GM18499 (cell line): ENCODE results near the gene GKN2.
"Not testable (repeated sequence)": the region's sequence is repeated elsewhere in the genome, so short reads cannot be mapped to it uniquely, and the experiment has no call there.

Experiments
- ATAC-seq: cut with Tn5 transposase; IDR thresholded peaks from one replicate; pipeline ENCODE4 v1.9.1; 2021; ENCODE audit warnings: moderate number of reproducible peaks; ENCODE audit not compliant: insufficient read depth, unreplicated experiment

GKN2 gene

DNA sequence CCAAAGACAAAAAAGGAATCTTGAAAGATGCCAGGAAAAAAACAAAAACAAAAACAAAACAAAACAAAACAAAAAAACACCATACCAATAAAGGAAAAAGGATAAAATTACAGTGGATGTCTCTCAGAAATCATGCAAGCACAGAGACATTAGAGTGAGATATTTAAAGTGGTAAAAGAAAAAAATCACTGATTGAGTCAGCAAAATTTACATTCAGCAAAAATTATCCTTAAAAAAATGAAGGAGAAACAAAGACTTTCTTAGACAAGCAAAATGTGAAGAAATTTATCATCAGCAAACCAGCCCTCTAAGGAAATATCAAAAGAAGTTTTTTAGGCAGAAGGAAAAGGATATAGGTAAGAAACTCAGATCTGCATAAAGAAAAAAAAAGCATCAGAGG is 11.6 kb upstream of the GKN2 start:
- ATAC-seq = no peak

DNA sequence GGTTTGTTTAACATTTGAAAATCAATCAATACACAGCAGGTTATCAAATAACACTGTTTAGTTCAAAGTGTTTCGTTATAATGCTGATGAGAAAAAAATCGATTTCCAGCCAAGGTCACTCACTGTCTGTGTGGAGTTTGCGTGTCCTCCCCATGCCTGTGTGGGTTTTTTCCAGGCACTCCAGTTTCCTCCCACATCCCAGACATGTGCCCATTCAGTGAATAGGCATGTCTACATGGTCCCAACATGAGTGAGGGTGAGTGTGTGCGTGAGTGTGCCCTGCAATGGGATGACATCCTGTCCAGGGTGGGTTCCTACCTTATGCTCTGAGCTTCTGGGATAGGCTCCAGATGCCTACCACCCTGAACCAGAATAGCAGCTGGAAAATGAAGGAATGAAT is 8.7 kb upstream of the GKN2 start:
- no peak for ATAC-seq

DNA sequence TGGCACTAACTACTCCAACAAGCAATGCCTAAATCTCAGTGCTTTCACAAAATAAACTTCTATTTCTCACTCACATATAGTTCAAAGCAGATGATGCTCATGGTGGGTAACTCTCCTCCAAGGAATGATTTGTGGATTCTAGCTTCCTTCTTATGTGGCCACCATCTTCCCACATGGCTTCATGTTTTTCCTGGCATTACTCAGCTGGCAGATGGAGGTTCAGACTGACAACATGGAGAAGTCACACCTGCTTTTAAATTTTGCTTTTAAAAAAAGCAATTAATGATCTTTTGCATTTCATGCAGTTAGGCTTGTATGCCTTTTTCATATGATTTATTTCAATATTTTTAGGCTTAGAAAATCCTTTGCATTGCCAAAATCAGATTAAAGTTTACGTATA is 6.3 kb upstream of the GKN2 start:
- ATAC-seq = no peak

DNA sequence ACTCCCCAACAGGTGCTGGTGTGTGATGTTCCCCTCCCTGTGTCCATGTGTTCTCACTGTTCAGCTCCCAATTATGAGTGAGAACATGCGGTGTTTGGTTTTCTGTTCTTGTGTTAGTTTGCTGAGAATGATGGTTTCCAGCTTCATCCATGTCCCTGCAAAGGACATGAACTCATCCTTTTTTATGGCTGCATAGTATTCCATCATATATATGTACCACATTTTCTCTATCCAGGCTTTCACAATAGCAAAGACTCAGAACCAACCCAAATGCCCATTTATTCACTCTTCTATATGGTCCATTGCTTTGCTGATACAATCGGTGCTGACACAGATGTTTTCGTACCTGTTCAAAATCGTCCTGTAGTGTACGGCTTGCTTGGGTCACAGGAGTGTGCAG is 2.7 kb upstream of the GKN2 start:
- ATAC-seq = not testable (repeated sequence)

DNA sequence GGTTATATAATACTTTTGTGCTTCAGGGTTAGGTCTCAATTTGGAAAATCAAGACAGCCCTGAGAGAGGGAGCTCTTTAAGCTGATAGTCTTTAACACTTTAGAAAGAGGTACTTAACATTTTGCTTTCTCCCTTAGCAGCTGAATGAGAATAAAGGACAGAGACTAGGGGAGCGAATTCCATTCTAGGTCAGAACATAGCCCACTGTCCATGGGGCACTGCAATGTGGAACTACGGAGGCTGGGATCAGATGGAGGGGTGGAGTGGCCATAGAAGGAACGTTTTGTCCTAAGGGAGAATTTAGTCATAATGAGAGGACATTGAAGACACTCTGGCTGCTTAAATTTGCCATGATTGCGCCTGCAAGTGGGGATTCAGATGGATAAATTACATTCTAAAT is 794 bp downstream of the GKN2 start:
- ATAC-seq = no peak

DNA sequence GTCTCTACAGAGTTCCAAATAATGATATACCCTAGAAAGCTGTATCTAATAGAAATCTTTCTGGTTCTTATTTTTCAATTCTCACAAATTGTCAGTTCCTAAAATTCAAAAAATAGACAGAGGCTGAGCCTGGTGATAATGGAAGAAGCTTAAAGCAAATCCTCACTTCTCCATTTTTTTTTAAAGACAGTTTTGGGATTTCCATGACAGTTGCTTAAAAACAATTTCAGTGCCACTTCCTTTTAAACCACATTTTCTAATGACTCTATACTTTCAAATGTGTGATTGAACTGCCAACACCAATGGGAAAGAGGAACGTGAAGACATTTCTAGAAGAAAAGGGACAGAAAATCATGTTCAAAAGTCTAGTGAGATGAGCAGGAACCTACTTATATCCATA is 4.0 kb downstream of the GKN2 start:
- no peak for ATAC-seq

DNA sequence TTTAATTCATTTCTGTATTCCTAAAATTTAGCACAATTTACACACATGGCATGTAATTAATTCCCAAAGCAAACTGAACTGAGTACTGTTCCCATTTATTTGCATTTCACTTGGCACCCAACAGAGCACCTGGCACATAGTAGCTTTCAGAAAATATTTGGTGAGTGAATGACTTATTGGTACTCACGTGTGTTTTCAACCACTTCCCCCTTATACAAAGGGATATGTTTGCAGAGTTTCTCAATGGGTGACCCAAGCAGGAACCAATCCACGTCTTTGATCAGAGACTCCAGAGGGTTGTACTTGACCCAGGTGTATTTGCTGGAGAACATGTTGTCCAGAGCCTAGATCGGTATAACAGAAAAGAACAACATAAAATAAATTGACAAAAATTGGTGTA is 6.6 kb downstream of the GKN2 start:
- ATAC-seq = no peak

GRCh38 chr2:68943581-68944568 is 8.8 kb downstream of the GKN2 start:
- ATAC-seq = no peak

DNA sequence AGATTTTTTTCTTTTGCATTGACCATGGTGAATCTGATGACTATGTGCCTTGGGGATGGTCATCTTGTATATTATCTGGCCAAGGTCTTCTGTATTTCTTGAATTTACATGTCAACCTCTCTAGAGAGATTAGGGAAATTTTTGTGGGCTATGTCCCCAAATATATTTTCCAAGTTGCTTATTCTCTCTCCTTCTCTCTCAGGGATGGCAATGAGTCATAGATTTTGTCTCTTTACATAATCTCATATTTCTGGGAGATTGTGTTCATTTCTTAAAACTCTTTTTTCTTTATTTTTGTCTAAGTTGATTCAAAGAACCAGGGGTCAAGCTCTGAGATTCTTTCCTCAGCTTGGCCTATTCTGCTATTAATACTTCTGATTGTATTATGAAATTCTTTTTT is 9.9 kb downstream of the GKN2 start:
- no peak for ATAC-seq

- ATAC-seq = no peak
Measured at GRCh38 chr2:68940369-68940768, 12.3 kb downstream of the GKN2 start.

DNA sequence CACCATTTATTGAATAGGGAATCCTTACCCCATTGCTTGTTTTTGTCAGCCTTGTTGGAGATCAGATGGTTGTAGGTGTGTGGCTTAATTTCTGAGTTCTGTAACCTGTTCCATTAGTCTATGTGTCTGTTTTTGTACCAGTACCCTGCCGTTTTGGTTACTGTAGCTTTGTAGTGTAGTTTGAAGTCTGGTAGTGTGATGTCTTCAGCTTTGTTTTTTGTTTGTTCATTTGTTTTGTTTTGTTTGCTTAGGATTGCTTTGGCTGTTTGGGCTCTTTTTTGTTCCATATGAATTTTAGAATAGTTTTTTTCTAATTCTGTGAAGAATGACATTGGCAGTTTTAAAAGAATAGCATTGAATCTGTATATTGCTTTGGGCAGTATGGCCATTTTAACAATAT is 12.7 kb downstream of the GKN2 start:
- no peak for ATAC-seq

DNA sequence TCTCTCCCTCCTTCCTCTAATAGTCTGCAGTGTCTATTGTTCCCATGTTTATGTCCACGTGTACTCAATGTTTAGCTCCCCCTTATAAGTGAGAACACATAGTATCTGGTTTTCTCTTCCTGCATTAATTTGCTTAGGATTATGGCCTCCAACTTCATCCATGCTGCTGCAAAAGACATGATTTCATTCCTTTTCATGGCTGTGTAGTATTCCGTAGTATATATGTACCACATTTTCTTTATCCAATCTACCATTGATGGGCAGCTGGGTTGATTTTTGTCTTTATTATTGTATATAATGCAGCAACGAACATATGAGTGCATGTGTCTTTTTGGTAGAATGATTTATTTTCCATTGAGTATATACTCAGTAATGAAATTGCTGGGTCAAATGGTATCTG is 13.8 kb downstream of the GKN2 start:
- ATAC-seq = no peak

DNA sequence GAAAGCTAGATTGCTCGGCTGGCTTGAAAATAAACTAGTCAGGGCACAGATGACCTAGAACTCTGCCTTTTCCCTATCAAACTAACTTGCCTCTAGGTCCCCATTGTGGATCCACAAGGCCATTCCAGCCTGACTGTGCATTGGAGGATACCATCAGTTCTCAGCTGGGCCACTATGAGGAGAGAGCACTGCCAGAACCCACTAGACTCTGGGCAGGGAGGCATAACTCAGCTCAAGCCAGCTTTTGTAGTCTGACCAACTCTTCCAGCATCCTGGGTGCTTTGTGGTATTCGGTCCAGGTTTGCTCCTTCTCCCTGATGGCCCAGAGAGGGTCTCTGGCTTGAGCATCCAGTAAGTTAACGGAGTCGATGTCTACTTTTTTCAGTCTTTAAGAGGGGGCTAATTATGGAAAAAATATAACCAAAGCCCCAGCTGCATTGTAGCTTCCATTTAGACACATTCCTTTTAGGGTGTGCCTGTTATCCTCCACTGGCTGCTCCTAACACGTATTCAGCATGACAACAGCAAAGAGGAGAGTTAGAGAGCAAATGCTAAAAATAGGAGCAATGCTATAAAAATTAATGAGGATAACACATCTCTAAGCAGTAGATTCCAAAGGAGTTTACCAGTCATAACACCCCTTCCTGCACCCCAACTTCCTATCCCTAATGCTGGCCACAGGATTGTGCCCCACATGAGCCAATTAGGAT is 15.2 kb downstream of the GKN2 start:
- ATAC-seq = no peak

DNA sequence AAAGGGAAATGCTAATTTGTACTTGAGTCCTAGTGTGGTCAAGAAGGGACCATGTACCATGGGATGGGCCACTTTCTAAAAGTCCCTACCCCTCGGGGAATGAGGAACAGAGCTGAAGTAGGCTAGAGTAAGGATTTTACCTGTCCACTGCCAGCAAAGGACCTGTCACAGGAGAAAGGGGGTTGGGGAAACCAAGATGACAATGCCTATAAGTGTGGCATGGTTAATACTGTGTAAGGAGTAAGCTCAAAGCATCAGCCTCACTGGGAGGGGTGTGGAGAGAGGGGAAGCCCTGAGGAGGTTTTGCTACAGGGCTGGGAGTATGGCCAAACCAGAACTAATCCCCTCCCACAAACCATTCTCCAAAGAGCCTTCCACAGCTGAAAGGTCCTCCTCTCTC is 15.8 kb downstream of the GKN2 start:
- ATAC-seq = no peak

- ATAC-seq = no peak
Measured at GRCh38 chr2:68936427-68936826, 16.3 kb downstream of the GKN2 start.

GRCh38 chr2:68935471-68935870 is 17.2 kb downstream of the GKN2 start:
- ATAC-seq = no peak

DNA sequence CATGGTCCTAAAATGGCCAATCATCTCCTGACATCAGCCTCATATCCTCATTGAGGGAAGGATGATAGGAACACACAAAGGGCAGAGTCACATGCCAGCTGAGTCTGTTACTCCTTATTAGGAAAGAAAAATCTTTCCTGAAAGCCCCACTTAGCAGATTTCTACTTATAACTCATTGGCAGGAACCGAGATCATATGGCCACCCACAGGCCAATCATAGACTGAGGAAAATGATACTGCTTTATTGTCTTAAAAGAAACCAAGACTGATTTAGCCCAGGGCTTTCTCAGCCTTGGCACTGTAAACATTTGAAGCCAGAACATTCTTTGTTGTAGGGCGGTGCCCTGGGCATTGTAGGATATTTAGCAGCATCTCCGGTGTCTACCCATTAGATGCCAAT is 18.7 kb downstream of the GKN2 start:
- ATAC-seq = no peak

DNA sequence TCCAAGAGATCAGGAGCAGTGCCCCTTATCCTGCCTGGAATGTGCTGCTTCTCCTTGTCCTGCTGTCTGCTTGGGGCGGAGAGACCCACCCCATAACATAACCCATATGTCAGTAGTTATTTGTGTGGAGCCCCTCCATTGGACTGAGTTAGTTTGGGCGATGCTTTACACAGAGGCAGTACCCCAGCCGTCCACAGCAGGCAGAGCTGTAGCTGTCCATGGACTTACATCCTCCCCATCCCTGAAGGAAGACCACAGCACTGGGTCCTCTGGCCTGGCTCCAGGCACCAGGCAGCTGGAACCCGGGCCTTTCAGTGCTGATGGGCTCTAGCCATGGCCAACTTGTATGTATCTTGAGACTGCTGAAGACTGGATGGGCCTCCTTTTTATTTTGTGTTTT is 20.3 kb downstream of the GKN2 start:
- no peak for ATAC-seq

GRCh38 chr2:68931799-68932198 is 20.9 kb downstream of the GKN2 start:
- ATAC-seq = no peak

DNA sequence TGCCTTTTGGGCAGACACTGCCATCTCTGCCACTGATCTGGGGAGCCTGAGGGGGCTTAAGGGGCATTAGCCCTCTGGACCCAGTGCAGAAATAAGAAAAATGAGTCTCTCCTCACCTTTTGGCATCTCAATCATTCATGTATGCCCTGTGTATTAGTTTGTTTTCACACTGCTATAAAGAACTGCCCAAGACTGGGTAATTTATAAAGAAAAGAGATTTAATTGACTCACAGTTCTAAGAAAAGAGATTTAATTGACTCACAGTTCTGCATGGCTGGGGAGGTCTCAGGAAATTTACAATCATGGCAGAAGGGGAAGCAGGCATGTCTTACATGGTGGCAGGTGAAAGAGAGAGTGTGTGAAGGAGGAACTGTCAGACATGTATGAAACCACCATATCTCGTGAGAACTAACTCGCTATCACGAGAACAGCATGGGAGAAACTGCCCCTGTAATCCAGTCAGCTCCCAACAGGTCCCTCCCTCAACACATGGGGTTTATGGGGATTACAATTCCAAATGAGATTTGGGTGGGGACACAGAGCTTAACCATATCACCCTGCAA is 21.5 kb downstream of the GKN2 start:
- ATAC-seq = no peak

- no peak for ATAC-seq
Measured at GRCh38 chr2:68926796-68927195, 25.9 kb downstream of the GKN2 start.
